ENCODE data around the gene GRM7. TPM values are rescaled to one million over a fixed set of nuclear protein-coding genes. Genes with fewer than 3 reads are reported as not detected.

Gene GRM7
- total RNA-seq, 1 experiment from 2014 or later: 0.28 TPM

GRCh38 chr3:7739754-7740153 lies 878.8 kb downstream of the GRM7 start:
- Histone ChIP-seq H4K5ac (ENCODE audit: insufficient read length, low read depth, low read length) (no peak overlapping the region), H3K9me3 (ENCODE audit: control insufficient read depth, low read depth, low read length) (no peaks in the 10 kb centered on the region), H2AFZ (ENCODE audit: low read length) (no peak overlapping the region), H2AK5ac (ENCODE audit: insufficient read length, low read length) (no peak overlapping the region), H3K14ac (ENCODE audit: insufficient read depth, low read length) (no peak overlapping the region), H3K27me3 (ENCODE audit: insufficient read depth, low read length) (no peaks in the 10 kb centered on the region), H2BK20ac (ENCODE audit: low read depth, low read length, poor library complexity, severe bottlenecking) (no peak overlapping the region), H3K4me2 (ENCODE audit: insufficient read depth, insufficient read length, low read length) (no peak overlapping the region), H4K91ac (ENCODE audit: insufficient read length, low read depth, low read length) (no peak overlapping the region), H3K23me2 (ENCODE audit: insufficient read length, low read depth, low read length, poor library complexity, severe bottlenecking) (no peaks in the 10 kb centered on the region), H3K4ac (ENCODE audit: low read depth, low read length) (no peak overlapping the region), H3T11ph (ENCODE audit: low read length) (no peak overlapping the region), H3K56ac (ENCODE audit: insufficient read length, low read depth, low read length) (no peak overlapping the region), H3K4me1 (ENCODE audit: insufficient read depth, low read length) (no peaks in the 10 kb centered on the region), H3K18ac (ENCODE audit: insufficient read length, low read depth, low read length) (no peak overlapping the region), H2BK12ac (ENCODE audit: insufficient read length, low read depth, low read length) (no peak overlapping the region), H2BK120ac (ENCODE audit: low read depth, low read length, poor library complexity, severe bottlenecking) (no peak overlapping the region), H2BK15ac (ENCODE audit: low read depth, low read length) (no peak overlapping the region), H4K20me1 (ENCODE audit: control insufficient read depth, insufficient read depth, insufficient read length) (no peaks in the 10 kb centered on the region), H2BK5ac (ENCODE audit: insufficient read length, low read length) (no peak overlapping the region), H3K79me2 (ENCODE audit: insufficient read depth, low read length) (no peaks in the 10 kb centered on the region), H4K8ac (replicated peaks; ENCODE audit: insufficient read length, low read depth, low read length) (no peak overlapping the region), H3K23ac (ENCODE audit: insufficient read length, low read depth, low read length) (no peak overlapping the region), H3K79me1 (ENCODE audit: insufficient read depth, low read depth, low read length, poor library complexity, severe bottlenecking) (no peaks in the 10 kb centered on the region), H3K9ac (ENCODE audit: extremely low read depth, insufficient read length, low read length) (no peak overlapping the region), H3K27ac (ENCODE audit: insufficient read length, low read depth, low read length) (no peak overlapping the region)
- no peak for DNase-seq
- Mint-ChIP-seq H3K27me3 (ENCODE audit: low read depth) (no peaks in the 10 kb centered on the region), H3K4me1 (no peaks in the 10 kb centered on the region), H3K9me3 (no peaks in the 10 kb centered on the region), H3K36me3 (ENCODE audit: insufficient read depth in 1 of 3, low read depth in 3 of 3) (no peaks in the 10 kb centered on the region), H3K4me3 (no peak overlapping the region), H3K27ac (no peak overlapping the region)
- WGBS (ENCODE audit: extremely low coverage, insufficient read length, low lambda C conversion rate): no CpG with 5 or more reads among the region's 2 CpGs
- TF ChIP-seq CTCF (conservative IDR thresholded peaks at IDR 0.05): no peak
